ENCODE measurements around the gene SLC13A1.
"Not testable (repeated sequence)": the region's sequence is repeated elsewhere in the genome, so short reads cannot be mapped to it uniquely, and the experiment has no call there.

Gene SLC13A1

GRCh38 chr7:123125231-123125630, 74.5 kb downstream of the SLC13A1 start:
- DNase-seq = no peak

- DNase-seq = no peak
These were observed 76.9 kb downstream of the SLC13A1 start for GRCh38 chr7:123122916-123123315.

- no peak for DNase-seq
These were observed 79.5 kb downstream of the SLC13A1 start for GRCh38 chr7:123120286-123120685.

GRCh38 chr7:123115331-123115730, 84.4 kb downstream of the SLC13A1 start:
- no peak for DNase-seq

- no peak for DNase-seq
These were observed 85.5 kb downstream of the SLC13A1 start for GRCh38 chr7:123114288-123114687.

- no peak for DNase-seq
These were observed 86.9 kb downstream of the SLC13A1 start for GRCh38 chr7:123112833-123113232.

GRCh38 chr7:123099712-123100111, 100.1 kb downstream of the SLC13A1 start:
- no peak for DNase-seq

GRCh38 chr7:123096976-123097375, 102.8 kb downstream of the SLC13A1 start:
- DNase-seq = no peak

GRCh38 chr7:123096434-123096833, 103.3 kb downstream of the SLC13A1 start:
- DNase-seq = no peak

GRCh38 chr7:123090456-123090855, 109.3 kb downstream of the SLC13A1 start:
- DNase-seq = no peak

- DNase-seq = not testable (repeated sequence)
These were observed 112.9 kb downstream of the SLC13A1 start for GRCh38 chr7:123086910-123087309.

- DNase-seq = not testable (repeated sequence)
These were observed 114.9 kb downstream of the SLC13A1 start for GRCh38 chr7:123084861-123085260.

GRCh38 chr7:123079021-123079420, 120.7 kb downstream of the SLC13A1 start:
- DNase-seq = no peak

GRCh38 chr7:123075838-123076467, 123.8 kb downstream of the SLC13A1 start:
- DNase-seq = no peak

GRCh38 chr7:123070702-123071286, 129.0 kb downstream of the SLC13A1 start:
- no peak for DNase-seq

GRCh38 chr7:123067814-123068213, 132.0 kb downstream of the SLC13A1 start:
- no peak for DNase-seq
